IMR-90 (cell line): ENCODE data around the gene MLXIPL. TPM values are rescaled to one million over a fixed set of nuclear protein-coding genes. Genes with fewer than 3 reads are reported as not detected.

ENCODE experiments used
- ATAC-seq: fragments of 200-7000 bp; cut with Tn5 transposase; 2 replicates; pipeline ENCODE4 v1.9.1; 2020; ENCODE audit warnings: low read depth, mild to moderate bottlenecking, moderate library complexity
- BruUV-seq: library from RNA; stranded (reverse); fragments of 400-500 nt; replicated peaks from 2 replicates; lab custom pipeline; 2021; lab: Mats Ljungman, UMichigan
- CTCF ChIA-PET: fragments of 300-600 bp; formaldehyde crosslinking; extraction: SDS; loops from one replicate; lab custom pipeline; 2021; ENCODE audit warnings: antibody characterized with exemption; lab: Yijun Ruan, JAX
- POLR2A ChIA-PET: fragments of 300-600 bp; sonication (Branson Sonifier 250); formaldehyde crosslinking; loops from one replicate; lab custom pipeline; 2022; ENCODE audit warnings: antibody characterized with exemption; ENCODE audit not compliant: unreplicated experiment; lab: Charles Lee
- DNase-seq: peaks from one replicate; pipeline ENCODE4 v3.0.0; 2013
- H2AFZ ChIP-seq: replicated peaks from 2 replicates; pipeline ENCODE3; 2013; ENCODE audit warnings: low read length, mild to moderate bottlenecking; ENCODE audit not compliant: poor library complexity
- H2AK5ac ChIP-seq: 2 replicates; pipeline ENCODE4 v1.6.1; 2013; ENCODE audit warnings: low read depth, low read length, inconsistent platforms
- H2AK9ac ChIP-seq: replicated peaks from 2 replicates; pipeline ENCODE3; 2013; ENCODE audit warnings: mild to moderate bottlenecking, low read depth, low read length, moderate library complexity; ENCODE audit not compliant: poor library complexity
- H2BK120ac ChIP-seq: 2 replicates; pipeline ENCODE4 v1.6.1; 2013; ENCODE audit warnings: low read depth, low read length, inconsistent platforms
- H2BK15ac ChIP-seq: 3 replicates; pipeline ENCODE4 v1.6.1; 2013; ENCODE audit warnings: low read depth, low read length, inconsistent platforms
- H2BK20ac ChIP-seq: 2 replicates; pipeline ENCODE4 v1.6.1; 2013; ENCODE audit warnings: low read depth, mild to moderate bottlenecking, inconsistent platforms, low read length, moderate library complexity
- H2BK5ac ChIP-seq: 2 replicates; pipeline ENCODE4 v1.6.1; 2013; ENCODE audit warnings: mild to moderate bottlenecking, low read depth, low read length, inconsistent platforms; ENCODE audit not compliant: poor library complexity, severe bottlenecking
- H3K14ac ChIP-seq: replicated peaks from 2 replicates; pipeline ENCODE4 v1.6.1; 2013; ENCODE audit warnings: low read depth, low read length, inconsistent platforms
- H3K18ac ChIP-seq: 2 replicates; pipeline ENCODE4 v1.6.1; 2013; ENCODE audit warnings: low read depth, low read length, control low read depth
- H3K23ac ChIP-seq: 2 replicates; pipeline ENCODE4 v1.6.1; 2013; ENCODE audit warnings: low read depth, low read length, inconsistent platforms
- H3K27ac ChIP-seq: 2 replicates; pipeline ENCODE4 v1.5.1; 2013; ENCODE audit warnings: mild to moderate bottlenecking, control low read depth, low read length; ENCODE audit not compliant: insufficient read depth
- H3K27me3 ChIP-seq: 2 replicates; pipeline ENCODE4 v1.6.1; 2013; ENCODE audit warnings: low read length; ENCODE audit not compliant: control insufficient read depth, insufficient read depth
- H3K36me3 ChIP-seq: 2 replicates; pipeline ENCODE4 v1.6.1; 2013; ENCODE audit warnings: low read length, mixed read lengths; ENCODE audit not compliant: control insufficient read depth, insufficient read depth
- H3K4ac ChIP-seq: 2 replicates; pipeline ENCODE4 v1.6.1; 2013; ENCODE audit warnings: low read depth, low read length, inconsistent platforms
- H3K4me1 ChIP-seq: 2 replicates; pipeline ENCODE4 v1.6.1; 2013; ENCODE audit warnings: low read length, mixed read lengths; ENCODE audit not compliant: control insufficient read depth, insufficient read depth
- H3K4me2 ChIP-seq: 2 replicates; pipeline ENCODE4 v1.6.1; 2013; ENCODE audit warnings: low read depth, mild to moderate bottlenecking, control low read depth, low read length, moderate library complexity
- H3K4me3 ChIP-seq: 2 replicates; pipeline ENCODE4 v1.5.1; 2013; ENCODE audit warnings: low read depth, mild to moderate bottlenecking, control low read depth, low read length, moderate library complexity; ENCODE audit not compliant: insufficient read depth
- H3K56ac ChIP-seq: 2 replicates; pipeline ENCODE4 v1.6.1; 2013; ENCODE audit warnings: low read length, inconsistent platforms; ENCODE audit not compliant: insufficient read depth; ENCODE audit errors: extremely low read depth
- H3K79me1 ChIP-seq, 2 experiments: 2 replicates each; pipeline ENCODE4 v1.6.1; 2013; ENCODE audit warnings: low read length in 2 of 2, inconsistent platforms in 1 of 2, low read depth in 1 of 2
- H3K9ac ChIP-seq: 2 replicates; pipeline ENCODE4 v1.6.1; 2013; ENCODE audit warnings: low read depth, low read length, control low read depth
- H3K9me1 ChIP-seq: 2 replicates; pipeline ENCODE4 v1.6.1; 2013; ENCODE audit warnings: low read length, inconsistent platforms; ENCODE audit not compliant: insufficient read depth
- H3K9me3 ChIP-seq: 2 replicates; pipeline ENCODE4 v1.6.1; 2013; ENCODE audit warnings: low read length; ENCODE audit not compliant: control insufficient read depth, insufficient read depth
- H4K20me1 ChIP-seq: 2 replicates; pipeline ENCODE4 v1.6.1; 2013; ENCODE audit warnings: low read length, inconsistent platforms; ENCODE audit not compliant: insufficient read depth
- H4K5ac ChIP-seq: 2 replicates; pipeline ENCODE4 v1.6.1; 2013; ENCODE audit warnings: mild to moderate bottlenecking, low read depth, low read length, control low read depth
- H4K8ac ChIP-seq, 2 experiments: 2 replicates each; pipeline ENCODE4 v1.6.1; 2013; ENCODE audit warnings: low read depth in 2 of 2, low read length in 2 of 2, control low read depth in 1 of 2, inconsistent platforms in 1 of 2
- H4K91ac ChIP-seq: 2 replicates; pipeline ENCODE4 v1.6.1; 2013; ENCODE audit warnings: low read depth, low read length, inconsistent platforms; ENCODE audit not compliant: insufficient read depth
- BHLHE40 ChIP-seq: fragments of 150-350 bp; IDR thresholded peaks from 2 replicates; pipeline ENCODE4 v1.6.1; 2016; ENCODE audit warnings: mild to moderate bottlenecking, low read depth, low read length
- CEBPB ChIP-seq: IDR thresholded peaks from 2 replicates; pipeline ENCODE4 v1.6.1; 2012; ENCODE audit warnings: low read depth, low read length, improper control_type of control experiment
- MAZ ChIP-seq: IDR thresholded peaks from 2 replicates; pipeline ENCODE4 v1.6.1; 2012; ENCODE audit warnings: low read depth, mild to moderate bottlenecking, low read length, improper control_type of control experiment, moderate library complexity, borderline replicate concordance
- RAD21 ChIP-seq: IDR thresholded peaks from 2 replicates; pipeline ENCODE4 v1.6.1; 2012; ENCODE audit warnings: low read length, improper control_type of control experiment
- SMC3 ChIP-seq: fragments of 150-350 bp; IDR thresholded peaks from 2 replicates; pipeline ENCODE4 v1.6.1; 2016; ENCODE audit warnings: low read depth, mild to moderate bottlenecking, antibody characterized with exemption, low read length, moderate library complexity
- WGBS, 2 experiments: methylation state at CpG; one replicate each; pipeline versions ENCODE4 v1.1.5 to v1.1.7; 2013; ENCODE audit warnings: missing lambda C conversion rate in 2 of 2; ENCODE audit not compliant: insufficient read length in 1 of 2; ENCODE audit errors: extremely low coverage in 2 of 2; 5-methylcytosine and 5-hydroxymethylcytosine counted together
- dilution Hi-C: fragments of 300-500 bp; cut with HindIII; formaldehyde crosslinking; loops from one replicate; pipeline ENCODE4 v1.14.3; 2018; ENCODE audit warnings: low sequenced_read_pairs; ENCODE audit not compliant: unreplicated experiment
- in situ Hi-C: fragments of 300-500 bp; cut with MboI; formaldehyde crosslinking; loops from 3 replicates; pipeline ENCODE4 v1.14.3; 2019; ENCODE audit warnings: low sequenced_read_pairs, inconsistent platforms, mixed read lengths
- intact Hi-C: fragments of 100-400 bp; cut with micrococcal nuclease; formaldehyde crosslinking; loops from 2 replicates; pipeline ENCODE4 v1.10.0; 2022
- polyA plus RNA-seq, 3 experiments: library from polyadenylated mRNA; depleted of rRNA; stranded (reverse); fragments of >200 nt; gene quantifications; 2 replicates each; pipeline ENCODE4 v1.2.3, GENCODE V29; 2012; ENCODE audit warnings: low replicate concordance in 1 of 3
- total RNA-seq: library from RNA; depleted of rRNA; stranded (reverse); fragments of >200 nt; gene quantifications from 2 replicates; pipeline ENCODE4 v1.2.3, GENCODE V29; 2012
- TF ChIP-seq, protein P1 (sequence below): conservative IDR thresholded peaks from 2 replicates; pipeline ENCODE4 v1.5.1; 2012; ENCODE audit warnings: mild to moderate bottlenecking, low read depth, low read length, improper control_type of control experiment
- TF ChIP-seq, protein P2 (sequence below): fragments of 150-350 bp; IDR thresholded peaks from 2 replicates; pipeline ENCODE4 v1.6.1; 2016; ENCODE audit warnings: low read depth, mild to moderate bottlenecking, low read length, moderate library complexity, borderline replicate concordance

The MLXIPL gene
- total and polyA plus RNA-seq, 2 of the 4 experiments (the other 2 are of a cell fraction): not detected

DNA sequence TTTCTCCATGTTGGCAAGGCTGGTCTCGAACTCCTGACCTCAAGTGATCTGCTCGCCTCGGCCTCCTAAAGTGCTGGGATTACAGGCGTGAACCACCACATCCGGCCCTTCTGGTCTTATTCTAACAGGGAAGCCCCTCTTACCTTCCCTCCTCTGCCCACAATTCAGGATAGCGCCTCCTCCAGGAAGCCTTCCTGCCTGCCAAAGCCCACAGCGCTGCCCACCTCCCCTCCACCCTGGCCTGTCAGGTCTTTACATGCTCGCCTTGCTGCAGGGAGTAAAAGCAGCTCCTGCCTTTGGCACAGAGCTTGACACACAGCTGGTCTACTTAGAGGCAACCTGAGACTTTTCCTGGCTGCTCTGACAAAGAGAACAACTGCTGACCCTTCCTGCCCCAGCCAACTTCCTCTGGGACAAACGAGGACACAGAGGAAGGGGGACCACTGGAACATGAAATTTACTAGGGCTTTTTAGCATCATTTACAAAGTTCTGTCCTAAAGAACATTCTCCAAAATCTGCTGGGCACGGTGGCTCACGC, 13.2 kb downstream of the MLXIPL start:
- H2BK5ac ChIP-seq: no peak overlapping the region
- no peak overlapping the region for H3K4me3 ChIP-seq
- no peak overlapping the region for H3K14ac ChIP-seq
- no peaks in the 10 kb centered on the region; the same call in none of the 2 replicates for H4K20me1 ChIP-seq
- no peak overlapping the region for H2BK20ac ChIP-seq
- no peaks in the 10 kb centered on the region for H3K36me3 ChIP-seq
- H3K9ac ChIP-seq: no peak overlapping the region
- intact Hi-C loops: no loop called here
- dilution Hi-C loops: no loop called here
- TF ChIP-seq BHLHE40: no peak
- TF ChIP-seq, protein P1, sequence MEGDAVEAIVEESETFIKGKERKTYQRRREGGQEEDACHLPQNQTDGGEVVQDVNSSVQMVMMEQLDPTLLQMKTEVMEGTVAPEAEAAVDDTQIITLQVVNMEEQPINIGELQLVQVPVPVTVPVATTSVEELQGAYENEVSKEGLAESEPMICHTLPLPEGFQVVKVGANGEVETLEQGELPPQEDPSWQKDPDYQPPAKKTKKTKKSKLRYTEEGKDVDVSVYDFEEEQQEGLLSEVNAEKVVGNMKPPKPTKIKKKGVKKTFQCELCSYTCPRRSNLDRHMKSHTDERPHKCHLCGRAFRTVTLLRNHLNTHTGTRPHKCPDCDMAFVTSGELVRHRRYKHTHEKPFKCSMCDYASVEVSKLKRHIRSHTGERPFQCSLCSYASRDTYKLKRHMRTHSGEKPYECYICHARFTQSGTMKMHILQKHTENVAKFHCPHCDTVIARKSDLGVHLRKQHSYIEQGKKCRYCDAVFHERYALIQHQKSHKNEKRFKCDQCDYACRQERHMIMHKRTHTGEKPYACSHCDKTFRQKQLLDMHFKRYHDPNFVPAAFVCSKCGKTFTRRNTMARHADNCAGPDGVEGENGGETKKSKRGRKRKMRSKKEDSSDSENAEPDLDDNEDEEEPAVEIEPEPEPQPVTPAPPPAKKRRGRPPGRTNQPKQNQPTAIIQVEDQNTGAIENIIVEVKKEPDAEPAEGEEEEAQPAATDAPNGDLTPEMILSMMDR: no peak
- TF ChIP-seq RAD21: no peak
- TF ChIP-seq, protein P2, sequence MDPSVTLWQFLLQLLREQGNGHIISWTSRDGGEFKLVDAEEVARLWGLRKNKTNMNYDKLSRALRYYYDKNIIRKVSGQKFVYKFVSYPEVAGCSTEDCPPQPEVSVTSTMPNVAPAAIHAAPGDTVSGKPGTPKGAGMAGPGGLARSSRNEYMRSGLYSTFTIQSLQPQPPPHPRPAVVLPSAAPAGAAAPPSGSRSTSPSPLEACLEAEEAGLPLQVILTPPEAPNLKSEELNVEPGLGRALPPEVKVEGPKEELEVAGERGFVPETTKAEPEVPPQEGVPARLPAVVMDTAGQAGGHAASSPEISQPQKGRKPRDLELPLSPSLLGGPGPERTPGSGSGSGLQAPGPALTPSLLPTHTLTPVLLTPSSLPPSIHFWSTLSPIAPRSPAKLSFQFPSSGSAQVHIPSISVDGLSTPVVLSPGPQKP: no peak
- TF ChIP-seq MAZ: no peak
- no peak for TF ChIP-seq SMC3
- no peak for TF ChIP-seq CEBPB
- DNase-seq (no peak), ATAC-seq (no peak)
- no peak overlapping the region for H3K27ac ChIP-seq
- no TSS peak for BruUV-seq
- 81% methylated on average over 4 of the region's 11 CpGs; no CpG with 5 or more reads in 1 of the 2 experiments for WGBS, 2 experiments
- H4K5ac ChIP-seq: no peak overlapping the region
- POLR2A ChIA-PET: no interaction called here
- no peak overlapping the region for H3K23ac ChIP-seq
- no peak overlapping the region for H3K4ac ChIP-seq
- peak overlapping the region; percentile 43 for H2AFZ ChIP-seq
- H2BK15ac ChIP-seq: no peak overlapping the region
- CTCF ChIA-PET: no interaction called here
- in situ Hi-C loops: loop anchor here (10.0 kb wide), 1 partner anchor 244 kb away; no protein-coding TSS in a partner anchor
- no peak overlapping the region for H3K56ac ChIP-seq
- peaks cover 17% of the 10 kb centered on the region for H3K27me3 ChIP-seq
- H3K18ac ChIP-seq: no peak overlapping the region
- peak overlapping the region; percentile 24 for H2AK9ac ChIP-seq
- H3K9me3 ChIP-seq: no peaks in the 10 kb centered on the region
- no peak overlapping the region for H4K8ac ChIP-seq
- H2BK120ac ChIP-seq: no peak overlapping the region
- no peak overlapping the region for H4K91ac ChIP-seq
- no peak overlapping the region for H3K4me2 ChIP-seq
- no peak overlapping the region for H2AK5ac ChIP-seq
- H3K4me1 ChIP-seq: no peaks in the 10 kb centered on the region
- H3K9me1 ChIP-seq: no peaks in the 10 kb centered on the region; the same call in 1 of the 2 replicates
- no peaks in the 10 kb centered on the region for H3K79me1 ChIP-seq
